Stomach (tissue), 4 donors: Measurements from ENCODE around the gene CHN1.

Experiments
- CTCF ChIP-seq, 7 experiments: fragments of 450-650 bp in 4 of 7; fragments of 200-600 bp in 3 of 7; sonication (generic) in 3 of 7; IDR thresholded peaks; one replicate each; pipeline ENCODE4 v1.5.1; 2016 to 2019; ENCODE audit warnings: antibody characterized with exemption in 7 of 7, control low read depth in 2 of 7, mild to moderate bottlenecking in 1 of 7
- EP300 ChIP-seq: sonication (generic); formaldehyde crosslinking; IDR thresholded peaks from one replicate; pipeline ENCODE4 v1.6.1; 2017; ENCODE audit warnings: antibody characterized with exemption
- POLR2A ChIP-seq, 4 donors: fragments of 450-650 bp; IDR thresholded peaks; one replicate each; pipeline ENCODE4 v1.6.1; 2016; ENCODE audit warnings: antibody characterized with exemption in 4 of 4, control low read depth in 2 of 4, mild to moderate bottlenecking in 1 of 4, moderate library complexity in 1 of 4

GRCh38 chr2:174877751-174878150 is 127.4 kb downstream of the CHN1 start:
- TF ChIP-seq CTCF (IDR thresholded peaks at IDR 0.05), result no peak
- no peak for TF ChIP-seq EP300
- TF ChIP-seq POLR2A (IDR thresholded peaks at IDR 0.05), result no peak
